Fibroblast of the aortic adventitia (primary cell): ENCODE results near the gene AGGF1. TPM values are rescaled to one million over a fixed set of nuclear protein-coding genes. Genes with fewer than 3 reads are reported as not detected.
A peak's percentile ranks its signal among the peaks of the same experiment; 100 is the strongest.

Source experiments
- DNase-seq: peaks from one replicate; pipeline ENCODE4 v3.0.0-alpha.2; 2010; ENCODE audit warnings: low read depth
- H3K4me3 ChIP-seq: 2 replicates; pipeline ENCODE4 v1.5.1; 2011; ENCODE audit warnings: low read depth, mild to moderate bottlenecking, control low read depth, low read length, moderate library complexity
- total RNA-seq: library from RNA; depleted of rRNA; stranded (reverse); fragments of >200 nt; gene quantifications from 2 replicates; pipeline ENCODE4 v1.2.3, GENCODE V29; 2012; ENCODE audit warnings: low replicate concordance
- TF ChIP-seq, protein P1 (sequence below): IDR thresholded peaks from 2 replicates; pipeline ENCODE4 v1.5.1; 2011; ENCODE audit warnings: mild to moderate bottlenecking, low read length, control low read depth, inconsistent platforms; ENCODE audit not compliant: insufficient read depth

AGGF1 gene
- total RNA-seq, 1 donor, result 22.5 TPM

DNA sequence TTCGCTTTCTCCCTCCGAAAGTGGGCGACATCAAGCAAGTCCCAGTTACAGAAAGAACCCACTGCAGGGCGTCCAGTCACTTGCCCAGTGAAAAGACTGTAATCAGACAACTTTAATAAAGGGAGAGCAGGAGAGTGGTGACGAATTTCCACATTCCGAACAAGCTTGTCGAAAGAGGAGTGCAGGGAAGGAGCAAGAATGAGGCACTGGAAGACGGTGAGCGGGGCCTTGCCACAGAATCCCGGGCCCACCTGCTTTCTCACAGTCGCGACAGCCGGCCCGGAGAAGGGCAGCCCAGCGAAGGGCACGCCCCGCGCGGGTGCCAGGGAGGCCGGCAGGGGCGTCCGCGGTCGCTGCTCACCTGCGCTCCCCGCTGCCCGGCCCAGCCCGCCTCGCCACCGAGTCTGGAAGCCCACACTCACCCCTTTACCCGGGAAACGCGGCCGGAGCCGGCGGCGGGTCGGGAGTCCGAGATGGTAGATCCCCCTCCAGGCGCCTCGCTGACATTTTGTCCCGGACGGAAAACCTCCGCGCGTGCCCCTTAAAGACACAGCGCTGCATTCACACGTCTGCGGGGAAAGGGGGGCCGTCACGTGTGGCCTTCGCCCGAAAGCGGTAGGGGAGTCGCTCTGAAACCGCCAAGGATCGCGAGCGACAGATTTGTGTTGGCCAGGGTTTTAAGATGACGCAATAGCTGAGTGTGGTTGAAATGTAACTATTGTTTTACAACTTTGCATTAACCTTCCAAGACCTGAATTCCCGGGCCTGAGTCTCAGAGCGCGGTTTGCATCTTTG is 56.7 kb downstream of the AGGF1 start, which contains the start of gene ZBED3:
Gene ZBED3 (minus strand): TSS at position 597 of the 795 bp plus-strand sequence. CDS start 9,407 bp downstream, outside the sequence.
- TF ChIP-seq, protein P1, sequence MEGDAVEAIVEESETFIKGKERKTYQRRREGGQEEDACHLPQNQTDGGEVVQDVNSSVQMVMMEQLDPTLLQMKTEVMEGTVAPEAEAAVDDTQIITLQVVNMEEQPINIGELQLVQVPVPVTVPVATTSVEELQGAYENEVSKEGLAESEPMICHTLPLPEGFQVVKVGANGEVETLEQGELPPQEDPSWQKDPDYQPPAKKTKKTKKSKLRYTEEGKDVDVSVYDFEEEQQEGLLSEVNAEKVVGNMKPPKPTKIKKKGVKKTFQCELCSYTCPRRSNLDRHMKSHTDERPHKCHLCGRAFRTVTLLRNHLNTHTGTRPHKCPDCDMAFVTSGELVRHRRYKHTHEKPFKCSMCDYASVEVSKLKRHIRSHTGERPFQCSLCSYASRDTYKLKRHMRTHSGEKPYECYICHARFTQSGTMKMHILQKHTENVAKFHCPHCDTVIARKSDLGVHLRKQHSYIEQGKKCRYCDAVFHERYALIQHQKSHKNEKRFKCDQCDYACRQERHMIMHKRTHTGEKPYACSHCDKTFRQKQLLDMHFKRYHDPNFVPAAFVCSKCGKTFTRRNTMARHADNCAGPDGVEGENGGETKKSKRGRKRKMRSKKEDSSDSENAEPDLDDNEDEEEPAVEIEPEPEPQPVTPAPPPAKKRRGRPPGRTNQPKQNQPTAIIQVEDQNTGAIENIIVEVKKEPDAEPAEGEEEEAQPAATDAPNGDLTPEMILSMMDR, result peak; percentile 11
- peak; percentile 87 for DNase-seq
- peak within 1 kb of the TSS; percentile 77 for H3K4me3 ChIP-seq

DNA sequence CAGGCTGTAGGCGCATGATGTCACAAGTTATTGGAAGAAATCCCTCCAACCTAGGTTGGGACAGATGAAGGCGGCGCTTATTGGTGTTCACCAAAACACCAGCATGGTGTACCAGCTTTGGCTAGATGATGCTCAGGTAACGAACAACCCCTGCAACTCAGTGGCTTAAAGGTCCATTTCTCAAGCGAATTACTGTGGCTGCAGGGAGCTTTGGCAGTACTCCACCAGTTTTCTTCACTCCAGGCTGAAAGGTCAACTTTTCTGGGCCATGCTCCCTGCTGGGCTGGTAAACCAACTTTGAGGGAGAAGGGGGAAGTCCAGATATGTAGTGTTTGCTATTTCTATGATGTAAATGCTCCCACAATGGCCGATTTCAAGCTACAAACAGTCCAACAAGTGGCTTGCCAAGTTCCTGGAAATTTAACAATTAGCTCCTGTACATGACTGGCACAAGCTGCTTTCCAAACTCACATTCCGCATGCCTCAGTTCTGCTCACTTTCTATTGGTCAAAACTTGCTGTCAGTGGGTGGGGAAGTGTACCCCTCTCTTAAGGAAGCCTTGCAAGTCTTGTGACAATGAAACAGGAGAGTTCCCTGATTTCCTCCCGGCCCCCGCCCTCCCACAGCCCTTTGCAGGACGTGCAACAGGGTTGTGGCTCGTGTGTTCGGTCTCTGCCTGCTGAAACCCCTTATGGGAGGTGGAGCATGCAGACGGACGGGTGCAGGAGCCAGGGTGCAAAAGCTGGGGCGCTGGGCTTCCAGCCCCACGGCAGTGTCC is 57.5 kb downstream of the AGGF1 start:
- peak overlapping the region; percentile 77 for H3K4me3 ChIP-seq
- TF ChIP-seq, protein P1, result no peak
- DNase-seq, result peak; percentile 60

DNA sequence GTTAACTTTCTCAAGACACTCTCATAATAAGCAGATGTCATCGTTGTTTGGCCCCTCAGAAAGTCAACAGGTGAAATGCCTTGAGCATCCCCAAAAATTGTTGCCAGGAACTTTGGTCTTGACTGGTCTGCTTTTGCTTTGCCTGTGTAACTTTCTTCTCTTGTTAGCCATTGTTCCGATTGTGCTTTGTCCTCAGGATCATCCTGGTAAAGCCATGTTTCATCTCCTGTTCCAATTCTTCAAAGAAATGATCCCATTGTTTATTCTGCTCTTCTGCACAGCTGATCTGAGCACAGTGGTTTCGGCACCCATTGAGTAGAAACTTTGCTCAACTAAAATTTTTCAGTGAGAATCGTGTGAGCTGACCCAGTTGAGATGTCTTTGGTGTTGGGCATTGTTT is 65.0 kb downstream of the AGGF1 start:
- no peak overlapping the region for H3K4me3 ChIP-seq
- TF ChIP-seq, protein P1, result no peak
- no peak for DNase-seq

DNA sequence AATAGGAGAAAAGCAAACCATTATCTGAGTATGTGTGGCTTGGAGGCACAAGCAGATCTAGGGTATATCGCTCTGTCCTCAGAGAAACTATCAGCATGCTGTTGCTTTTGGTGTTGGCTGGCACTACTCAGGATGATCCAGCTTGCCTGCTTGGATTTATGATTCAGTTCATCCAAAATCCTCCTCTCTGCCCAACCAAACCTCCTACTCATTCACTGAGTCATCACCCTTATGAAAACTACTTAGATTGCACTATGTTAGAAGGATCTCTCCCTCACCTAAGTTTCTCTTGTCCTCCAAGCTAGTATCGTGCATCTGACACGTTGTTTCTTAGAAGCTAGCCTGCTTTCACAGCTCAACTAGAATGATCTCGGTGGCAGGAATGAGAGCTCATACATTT is 71.1 kb downstream of the AGGF1 start:
- TF ChIP-seq, protein P1, result no peak
- peak; percentile 39 for DNase-seq
- no peak overlapping the region for H3K4me3 ChIP-seq

DNA sequence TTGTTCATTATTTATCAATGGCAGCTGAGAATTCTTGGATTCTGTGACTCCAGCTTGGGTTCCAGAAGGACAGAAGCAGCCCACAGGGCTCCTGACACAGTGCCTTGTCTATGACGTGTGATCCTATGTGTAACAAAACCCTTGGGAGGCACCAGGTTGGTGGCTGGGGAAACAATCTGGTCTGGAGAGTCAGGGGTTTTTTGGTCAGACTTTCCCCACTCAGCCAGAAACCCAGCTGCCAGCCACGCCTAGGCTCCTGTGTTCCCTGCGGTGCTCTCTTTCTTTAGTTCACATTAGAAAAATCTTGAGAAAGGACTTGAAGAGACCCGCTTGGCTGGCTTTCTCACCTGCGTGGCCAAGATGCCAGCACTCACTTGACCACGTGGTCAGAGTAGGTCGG is 72.3 kb downstream of the AGGF1 start:
- H3K4me3 ChIP-seq, result no peak overlapping the region
- TF ChIP-seq, protein P1, result no peak
- DNase-seq, result no peak

DNA sequence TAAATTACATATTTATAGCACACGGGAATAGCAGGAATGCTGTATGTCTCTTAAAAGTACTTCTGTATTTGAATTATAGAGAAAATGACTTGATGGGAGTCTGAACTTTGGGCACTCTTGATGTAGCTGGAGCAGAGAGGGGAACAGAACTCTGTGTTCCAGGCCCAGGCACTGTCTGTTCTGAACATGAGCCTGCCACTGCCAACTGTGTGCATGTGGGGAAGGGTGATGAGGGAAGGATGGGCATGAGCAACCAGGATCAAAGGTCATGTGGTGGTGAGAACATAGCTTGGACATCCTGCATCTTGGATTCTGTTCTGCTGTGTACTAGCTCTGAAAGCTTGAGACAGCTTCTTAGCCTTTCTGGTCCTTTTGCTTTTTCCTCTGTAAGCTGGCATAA is 73.3 kb downstream of the AGGF1 start:
- no peak overlapping the region for H3K4me3 ChIP-seq
- TF ChIP-seq, protein P1, result no peak
- no peak for DNase-seq
